K562 (cell line): ENCODE data around the gene HSD11B1L. TPM values are rescaled to one million over a fixed set of nuclear protein-coding genes. Genes with fewer than 3 reads are reported as not detected.

ENCODE experiments used
- ATAC-seq: fragments of 200-7000 bp; cut with Tn5 transposase; 3 replicates; pipeline ENCODE4 v1.9.1; 2020; ENCODE audit warnings: moderate library complexity
- BruUV-seq: library from RNA; stranded (reverse); fragments of 400-500 nt; replicated peaks from 2 replicates; lab custom pipeline; 2021; lab: Mats Ljungman, UMichigan
- CTCF ChIA-PET: fragments of 300-600 bp; formaldehyde crosslinking; extraction: SDS; loops from one replicate; lab custom pipeline; 2021; ENCODE audit warnings: low intra/inter-chr PET ratio; lab: Yijun Ruan, JAX
- POLR2A ChIA-PET: fragments of 300-600, 350-650 bp; sonication (Branson Sonifier 250); formaldehyde crosslinking; extraction: SDS; loops from one replicate; lab custom pipeline; 2021; ENCODE audit warnings: antibody characterized with exemption, inconsistent platforms; lab: Yijun Ruan, JAX
- DNase-seq, 4 experiments: peaks; one replicate each; pipeline versions ENCODE4 v3.0.0 to v3.0.0-alpha.2; 2011 to 2018; ENCODE audit warnings: low spot score in 3 of 4, mixed read lengths in 3 of 4; ENCODE audit errors: extremely low read depth in 1 of 4
- FAIRE-seq: peaks from 2 replicates; lab custom pipeline; 2011; peaks lifted over from hg19 to GRCh38; lab: Jason Lieb, UNC
- H2AFZ ChIP-seq: 2 replicates; pipeline ENCODE4 v1.6.0; 2011; ENCODE audit warnings: low read depth, low read length, control low read depth, inconsistent platforms
- H3K27ac ChIP-seq: fragments of 200-600 bp; 3 replicates; pipeline ENCODE4 v1.8.0; 2011; ENCODE audit warnings: low read depth, mild to moderate bottlenecking, control low read depth, inconsistent platforms, low read length, moderate library complexity, mixed read lengths; ENCODE audit errors: extremely low read depth
- H3K27me3 ChIP-seq, 2 experiments: fragments of 300-600 bp in 1 of 2; 2 replicates in 1 of 2; 3 replicates in 1 of 2; pipeline versions ENCODE4 v1.6.0 to v1.8.0; 2011; ENCODE audit warnings: inconsistent platforms in 2 of 2, low read length in 2 of 2, mild to moderate bottlenecking in 1 of 2, mixed read lengths in 1 of 2, moderate library complexity in 1 of 2; ENCODE audit not compliant: control insufficient read depth in 2 of 2, insufficient read depth in 2 of 2
- H3K36me3 ChIP-seq: fragments of 300-600 bp; 3 replicates; pipeline ENCODE4 v1.8.0; 2011; ENCODE audit warnings: mild to moderate bottlenecking, low read length, inconsistent platforms; ENCODE audit not compliant: control insufficient read depth, insufficient read depth
- H3K4me1 ChIP-seq, 2 experiments: fragments of 200-600 bp in 1 of 2; replicated peaks in 1 of 2; 2 replicates in 1 of 2; 3 replicates in 1 of 2; pipeline versions ENCODE4 v1.5.1 to v1.8.0; 2011; ENCODE audit warnings: inconsistent platforms in 2 of 2, low read length in 2 of 2, mild to moderate bottlenecking in 1 of 2, mixed read lengths in 1 of 2, moderate library complexity in 1 of 2; ENCODE audit not compliant: control insufficient read depth in 2 of 2, insufficient read depth in 2 of 2
- H3K4me2 ChIP-seq: 2 replicates; pipeline ENCODE4 v1.6.1; 2011; ENCODE audit warnings: low read length, control low read depth, inconsistent platforms, mixed read lengths; ENCODE audit not compliant: insufficient read depth
- H3K4me3 ChIP-seq: fragments of 200-600 bp; sonication (generic), shearing (Covaris generic); 2 replicates; pipeline ENCODE4 v1.5.1; 2016; ENCODE audit warnings: control low read depth, inconsistent platforms
- H3K79me2 ChIP-seq: fragments of 200-600 bp; 3 replicates; pipeline ENCODE4 v1.8.0; 2011; ENCODE audit warnings: low read length, inconsistent platforms; ENCODE audit not compliant: control insufficient read depth, insufficient read depth
- H3K9ac ChIP-seq, 2 experiments: 2 replicates each; pipeline versions ENCODE4 v1.6.0 to v1.6.1; 2011; ENCODE audit warnings: low read depth in 2 of 2, low read length in 2 of 2, control low read depth in 1 of 2, inconsistent platforms in 1 of 2, mild to moderate bottlenecking in 1 of 2, mixed read lengths in 1 of 2; ENCODE audit not compliant: insufficient read depth in 1 of 2
- H3K9me1 ChIP-seq: one replicate; pipeline ENCODE4 v1.6.0; 2011; ENCODE audit warnings: inconsistent platforms, mild to moderate bottlenecking, low read length, moderate library complexity; ENCODE audit not compliant: control insufficient read depth, insufficient read depth
- H3K9me3 ChIP-seq: replicated peaks from 2 replicates; pipeline ENCODE4 v1.5.1; 2011; ENCODE audit warnings: low read depth, low read length, inconsistent platforms; ENCODE audit not compliant: control insufficient read depth, insufficient read depth
- H4K20me1 ChIP-seq: replicated peaks from 2 replicates; pipeline ENCODE4 v1.6.1; 2011; ENCODE audit warnings: low read length, inconsistent platforms, mixed read lengths; ENCODE audit not compliant: control insufficient read depth, insufficient read depth
- ELK1 ChIP-seq: sonication (generic); formaldehyde crosslinking; IDR thresholded peaks from 2 replicates; pipeline ENCODE4 v1.8.1; 2022; ENCODE audit warnings: missing genetic modification reagents
- HNRNPK ChIP-seq: fragments of 200-400 bp; formaldehyde crosslinking; IDR thresholded peaks from one replicate; pipeline ENCODE4 v1.6.1; 2018; ENCODE audit warnings: mild to moderate bottlenecking, low read depth, low read length; ENCODE audit not compliant: poor library complexity, severe bottlenecking
- POLR3A ChIP-seq: IDR thresholded peaks from 2 replicates; pipeline ENCODE4 v1.6.1; 2011; ENCODE audit warnings: borderline replicate concordance, mild to moderate bottlenecking, moderate library complexity; ENCODE audit not compliant: insufficient read length, insufficient read depth; ENCODE audit errors: extremely low read depth
- RAD21 ChIP-seq, 2 experiments: fragments of 250-450 bp in 1 of 2; fragments of 450-650 bp in 1 of 2; sonication (Bioruptor Pico) in 1 of 2; formaldehyde crosslinking in 1 of 2; IDR thresholded peaks in 1 of 2; conservative IDR thresholded peaks in 1 of 2; 2 replicates each; pipeline versions ENCODE4 v1.4.0 to v1.8.0; 2020 to 2022; ENCODE audit warnings: mild to moderate bottlenecking in 2 of 2, moderate library complexity in 1 of 2
- RFX1 ChIP-seq: fragments of 450-650 bp; IDR thresholded peaks from 2 replicates; pipeline ENCODE4 v1.6.1; 2016; ENCODE audit warnings: mild to moderate bottlenecking, moderate library complexity
- STAG1 ChIP-seq: sonication (generic); formaldehyde crosslinking; IDR thresholded peaks from 2 replicates; pipeline ENCODE4 v1.5.0; 2020; ENCODE audit warnings: missing genetic modification reagents, borderline replicate concordance
- THAP12 ChIP-seq: fragments of 250-450 bp; sonication (Bioruptor Pico); IDR thresholded peaks from 2 replicates; pipeline ENCODE4 v1.9.0; 2021; ENCODE audit warnings: mild to moderate bottlenecking, inconsistent platforms
- WGBS: fragments of 100-300 bp; shearing (Covaris generic); methylation state at CpG from one replicate; pipeline ENCODE4 v1.1.6; 2016; ENCODE audit warnings: low coverage, mixed read lengths; ENCODE audit not compliant: insufficient coverage; ENCODE audit errors: missing lambda C conversion rate; 5-methylcytosine and 5-hydroxymethylcytosine counted together
- in situ Hi-C: fragments of 300-500 bp; cut with MboI; formaldehyde crosslinking; loops from 4 replicates; pipeline ENCODE4 v1.15.0; 2018; ENCODE audit warnings: inconsistent platforms, mixed read lengths
- intact Hi-C: fragments of 100-400 bp; cut with micrococcal nuclease; formaldehyde crosslinking; loops from 2 replicates; pipeline ENCODE4 v1.14.2; 2022
- polyA plus RNA-seq, 8 experiments: library from polyadenylated mRNA; depleted of rRNA in 4 of 8; stranded (reverse) in 5 of 8; unstranded in 3 of 8; fragments of >200 nt; fragmentation: Nextera tagmentation in 2 of 8; fragmentation: Illumina TruSeq in 1 of 8; extraction: Ambion mirVana in 2 of 8; extraction: Trizol in 1 of 8; gene quantifications; 2 replicates each; pipeline versions ENCODE4 v1.2.1 to v1.2.3, GENCODE V29; 2011 to 2014; ENCODE audit warnings: inconsistent platforms in 1 of 8, missing spikeins in 1 of 8
- total RNA-seq, 7 experiments: library from RNA; depleted of rRNA in 6 of 7; stranded (reverse); fragments of >200 nt in 6 of 7; fragmentation: Illumina TruSeq in 2 of 7; extraction: Trizol in 2 of 7; gene quantifications; 2 replicates each; pipeline versions ENCODE4 v1.2.1 to v1.2.3, GENCODE V29; 2011 to 2021; ENCODE audit warnings: low replicate concordance in 1 of 7

HSD11B1L gene
- total and polyA plus RNA-seq, 9 of the 15 experiments (the other 6 are each of a cell fraction or from before 2014, with no cell fraction given): 0.31 to 7.7 (median 2.3) TPM

GRCh38 chr19:5666921-5667610 is 13.8 kb upstream of the HSD11B1L start:
- Histone ChIP-seq H3K4me2 (no peak overlapping the region), H3K79me2 (no peaks in the 10 kb centered on the region), H2AFZ (no peak overlapping the region), H3K27me3 (no peaks in the 10 kb centered on the region), H3K27ac (no peak overlapping the region), H3K4me1 (peaks cover 0 to 9% of the 10 kb centered on the region in 2 experiments; a peak in 2 of 5 replicates), H3K4me3 (no peak overlapping the region), H3K9me3 (no peaks in the 10 kb centered on the region), H4K20me1 (no peaks in the 10 kb centered on the region; the same call in 1 of the 2 replicates), H3K9ac (peak overlapping the region in 1 of 2 experiments; percentile 18; a peak in 1 of 4 replicates), H3K9me1 (peaks cover 2% of the 10 kb centered on the region), H3K36me3 (peaks cover 75% of the 10 kb centered on the region)
- FAIRE-seq: no peak
- CTCF ChIA-PET: no interaction called here
- in situ Hi-C loops: no loop called here
- no peak for DNase-seq
- intact Hi-C loops: no loop called here
- POLR2A ChIA-PET: interaction anchor here (1.2 kb wide), 1 partner anchor 9 kb away, joined by 3 read pairs; no protein-coding TSS in a partner anchor
- no TSS peak for BruUV-seq
- 92% methylated on average over 17 of the region's 26 CpGs for WGBS
- TF ChIP-seq RFX1 (no peak), ELK1 (CRISPR knock-in tag) (no peak), THAP12 (no peak), HNRNPK (no peak), STAG1 (no peak), RAD21 (CRISPR knock-in tag; conservative IDR thresholded peaks at IDR 0.05 in 1 of 2, IDR thresholded peaks at IDR 0.05 in 1 of 2) (no peak), POLR3A (no peak)
- no peak for ATAC-seq
